SK-N-SH (cell line): ENCODE results near the gene DOK1. TPM values are rescaled to one million over a fixed set of nuclear protein-coding genes. Genes with fewer than 3 reads are reported as not detected.

Experiments
- CTCF ChIA-PET: fragments of 300-600, 350-600 bp; formaldehyde crosslinking; extraction: SDS; loops from one replicate; lab custom pipeline; 2021; lab: Yijun Ruan, JAX
- POLR2A ChIA-PET: fragments of 350-600 bp; sonication (Branson Sonifier 250); formaldehyde crosslinking; extraction: SDS; loops from one replicate; lab custom pipeline; 2020; ENCODE audit warnings: antibody characterized with exemption, inconsistent platforms; lab: Yijun Ruan, JAX
- DNase-seq: peaks from one replicate; pipeline ENCODE4 v3.0.0; 2012
- H2AFZ ChIP-seq: fragments of 200-600 bp; sonication (generic); 2 replicates; pipeline ENCODE4 v1.8.1; 2016; ENCODE audit warnings: antibody characterized with exemption, mild to moderate bottlenecking, low read depth
- H3F3A ChIP-seq: fragments of 200-600 bp; sonication (generic); replicated peaks from 2 replicates; pipeline ENCODE3; 2016; ENCODE audit warnings: antibody characterized with exemption, mild to moderate bottlenecking; ENCODE audit not compliant: insufficient read depth
- H3K27ac ChIP-seq, 2 experiments: fragments of 200-500 bp in 1 of 2; fragments of 200-600 bp in 1 of 2; sonication (Bioruptor generic) in 1 of 2; sonication (generic), shearing (Covaris generic) in 1 of 2; 2 replicates each; pipeline versions ENCODE4 v1.5.1 to v1.6.1; 2014 to 2016; ENCODE audit warnings: low read depth in 2 of 2, inconsistent platforms in 1 of 2, low read length in 1 of 2, mild to moderate bottlenecking in 1 of 2, mixed read lengths in 1 of 2
- H3K27me3 ChIP-seq: fragments of 200-600 bp; sonication (generic), shearing (Covaris generic); 2 replicates; pipeline ENCODE4 v1.6.1; 2016; ENCODE audit warnings: mixed run types; ENCODE audit not compliant: insufficient read depth
- H3K36me3 ChIP-seq, 2 experiments: fragments of 200-500 bp in 1 of 2; fragments of 200-600 bp in 1 of 2; sonication (Bioruptor generic) in 1 of 2; sonication (generic) in 1 of 2; replicated peaks in 1 of 2; 2 replicates each; pipeline versions ENCODE3 to v1.5.1; 2014 to 2016; ENCODE audit warnings: low read length in 1 of 2, mild to moderate bottlenecking in 1 of 2; ENCODE audit not compliant: insufficient read depth in 2 of 2, control insufficient read depth in 1 of 2
- H3K4me1 ChIP-seq, 2 experiments: fragments of 200-500 bp in 1 of 2; fragments of 200-600 bp in 1 of 2; sonication (Bioruptor generic) in 1 of 2; sonication (generic), shearing (Covaris generic) in 1 of 2; 2 replicates each; pipeline versions ENCODE4 v1.5.1 to v1.6.1; 2014 to 2016; ENCODE audit warnings: low read depth in 1 of 2, low read length in 1 of 2, mixed run types in 1 of 2; ENCODE audit not compliant: insufficient read depth in 2 of 2, control insufficient read depth in 1 of 2
- H3K4me2 ChIP-seq: fragments of 200-600 bp; sonication (generic), shearing (Covaris generic); 2 replicates; pipeline ENCODE4 v1.6.1; 2017; ENCODE audit warnings: mixed run types
- H3K4me3 ChIP-seq, 2 experiments: fragments of 200-500 bp in 1 of 2; fragments of 200-600 bp in 1 of 2; sonication (Bioruptor generic) in 1 of 2; sonication (generic), shearing (Covaris generic) in 1 of 2; 2 replicates each; pipeline versions ENCODE4 v1.5.1 to v1.8.1; 2014 to 2016; ENCODE audit warnings: low read depth in 2 of 2, inconsistent platforms in 1 of 2, low read length in 1 of 2, mild to moderate bottlenecking in 1 of 2, mixed read lengths in 1 of 2, moderate library complexity in 1 of 2
- H3K79me2 ChIP-seq: fragments of 200-600 bp; sonication (generic); 2 replicates; pipeline ENCODE4 v1.8.1; 2017; ENCODE audit warnings: mild to moderate bottlenecking; ENCODE audit not compliant: insufficient read depth
- H3K9ac ChIP-seq: fragments of 200-600 bp; sonication (generic); 2 replicates; pipeline ENCODE4 v1.6.1; 2017; ENCODE audit warnings: mixed run types
- H3K9me2 ChIP-seq: fragments of 200-600 bp; sonication (generic); 2 replicates; pipeline ENCODE4 v1.6.1; 2017; ENCODE audit warnings: mixed run types
- H3K9me3 ChIP-seq: fragments of 200-600 bp; sonication (generic); 2 replicates; pipeline ENCODE4 v1.6.1; 2017; ENCODE audit warnings: mixed run types, mild to moderate bottlenecking, moderate library complexity
- H4K20me1 ChIP-seq: fragments of 200-600 bp; sonication (generic); 2 replicates; pipeline ENCODE4 v1.6.1; 2017; ENCODE audit warnings: mild to moderate bottlenecking, mixed run types; ENCODE audit not compliant: insufficient read depth
- EP300 ChIP-seq, 2 experiments: IDR thresholded peaks; 2 replicates each; pipeline versions ENCODE4 v1.4.0 to v1.6.1; 2012; ENCODE audit warnings: borderline replicate concordance in 1 of 2, low read depth in 1 of 2, low read length in 1 of 2
- EZH2phosphoT487 ChIP-seq: fragments of 200-600 bp; sonication (generic); IDR thresholded peaks from 2 replicates; pipeline ENCODE4 v1.6.1; 2017; ENCODE audit warnings: low read depth, mixed run types, mild to moderate bottlenecking, antibody characterized with exemption, moderate library complexity, borderline replicate concordance
- GATA2 ChIP-seq: sonication (generic); formaldehyde crosslinking; IDR thresholded peaks from 2 replicates; pipeline ENCODE4 v1.5.0; 2020; ENCODE audit warnings: mild to moderate bottlenecking, missing genetic modification reagents
- IRF3 ChIP-seq: fragments of 150-350 bp; IDR thresholded peaks from 2 replicates; pipeline ENCODE4 v1.6.1; 2016; ENCODE audit warnings: mild to moderate bottlenecking, low read depth, low read length
- MAX ChIP-seq: IDR thresholded peaks from 2 replicates; pipeline ENCODE4 v1.4.0; 2012; ENCODE audit warnings: low read depth
- NRF1 ChIP-seq: IDR thresholded peaks from 2 replicates; pipeline ENCODE4 v1.6.1; 2012; ENCODE audit warnings: low read depth, mild to moderate bottlenecking, low read length
- POLR2AphosphoS5 ChIP-seq: IDR thresholded peaks from 2 replicates; pipeline ENCODE4 v1.6.1; 2012; ENCODE audit warnings: low read depth, low read length
- RAD21 ChIP-seq: IDR thresholded peaks from 2 replicates; pipeline ENCODE4 v1.6.1; 2012; ENCODE audit warnings: mild to moderate bottlenecking, low read length
- RCOR1 ChIP-seq: fragments of 150-350 bp; IDR thresholded peaks from 2 replicates; pipeline ENCODE4 v1.6.1; 2017; ENCODE audit warnings: antibody characterized with exemption, low read length
- RFX5 ChIP-seq: IDR thresholded peaks from 2 replicates; pipeline ENCODE4 v1.6.1; 2012; ENCODE audit warnings: mild to moderate bottlenecking, improper control_type of control experiment, low read length
- RXRA ChIP-seq: IDR thresholded peaks from 2 replicates; pipeline ENCODE4 v1.4.0; 2012; ENCODE audit warnings: low read depth, mild to moderate bottlenecking, borderline replicate concordance
- TAF1 ChIP-seq: IDR thresholded peaks from 2 replicates; pipeline ENCODE4 v1.6.1; 2012; ENCODE audit warnings: low read depth, mild to moderate bottlenecking, low read length, moderate library complexity, borderline replicate concordance
- TCF12 ChIP-seq: IDR thresholded peaks from 2 replicates; pipeline ENCODE4 v1.4.0; 2012
- WGBS: methylation state at CpG from one replicate; pipeline ENCODE4 v1.1.6; 2017; ENCODE audit warnings: low lambda C conversion rate; 5-methylcytosine and 5-hydroxymethylcytosine counted together
- polyA plus RNA-seq, 3 experiments: library from polyadenylated mRNA; depleted of rRNA; stranded (reverse); fragments of >200 nt; gene quantifications; 2 replicates each; pipeline ENCODE4 v1.2.3, GENCODE V29; 2012

DOK1 gene
- polyA plus RNA-seq, 1 of the 3 experiments (the other 2 are of a cell fraction) = 25.3 TPM

DNA sequence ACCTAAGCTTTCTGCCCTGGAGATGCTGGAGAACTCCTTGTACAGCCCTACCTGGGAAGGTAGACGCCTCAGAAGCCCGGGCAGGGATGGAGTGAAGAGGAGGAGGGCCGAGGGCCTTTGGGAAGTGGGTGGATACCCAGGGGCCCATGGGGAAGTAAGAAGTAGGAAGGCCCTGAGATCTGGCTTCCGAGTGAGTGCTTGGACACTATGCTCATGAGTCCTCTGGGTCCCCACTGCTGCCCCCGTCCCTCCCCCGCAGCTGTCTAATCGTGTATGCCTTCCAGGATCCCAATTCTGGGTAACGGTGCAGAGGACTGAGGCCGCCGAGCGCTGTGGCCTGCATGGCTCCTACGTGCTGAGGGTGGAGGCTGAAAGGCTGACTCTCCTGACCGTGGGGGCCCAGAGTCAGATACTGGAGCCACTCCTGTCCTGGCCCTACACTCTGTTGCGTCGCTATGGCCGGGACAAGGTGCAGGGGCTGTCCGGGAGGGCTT lies 1.1 kb downstream of the DOK1 start:
- peak overlapping the region; percentile 98 for H3K4me2 ChIP-seq
- 94% methylated on average over 15 of the region's 17 CpGs for WGBS
- H3K4me3 ChIP-seq = peak overlapping the region; percentile 86 to 91; a peak in 3 of 4 replicates
- POLR2A ChIA-PET = no interaction called here
- no peaks in the 10 kb centered on the region for H3K9me2 ChIP-seq
- H3K79me2 ChIP-seq = peaks cover 52% of the 10 kb centered on the region
- TF ChIP-seq RXRA (no peak), RCOR1 (no peak), MAX (no peak), RAD21 (no peak)
- H3K27ac ChIP-seq = no peak overlapping the region
- H3K9me3 ChIP-seq = no peaks in the 10 kb centered on the region
- no peaks in the 10 kb centered on the region for H3K27me3 ChIP-seq
- peaks cover 17 to 19% of the 10 kb centered on the region in 2 experiments for H3K36me3 ChIP-seq
- peak overlapping the region; percentile 91; the same call in 1 of the 2 replicates for H3K9ac ChIP-seq
- DNase-seq = no peak
- H3F3A ChIP-seq = peaks cover 20% of the 10 kb centered on the region
- CTCF ChIA-PET = interaction anchor here (1.2 to 1.3 kb wide), 2 partner anchors 9 to 32 kb away, joined by 5 to 8 read pairs; no protein-coding TSS in a partner anchor
- H4K20me1 ChIP-seq = no peaks in the 10 kb centered on the region
- peaks cover 5 to 27% of the 10 kb centered on the region in 2 experiments; a peak in 1 of 4 replicates for H3K4me1 ChIP-seq
- H2AFZ ChIP-seq = no peak overlapping the region

DNA sequence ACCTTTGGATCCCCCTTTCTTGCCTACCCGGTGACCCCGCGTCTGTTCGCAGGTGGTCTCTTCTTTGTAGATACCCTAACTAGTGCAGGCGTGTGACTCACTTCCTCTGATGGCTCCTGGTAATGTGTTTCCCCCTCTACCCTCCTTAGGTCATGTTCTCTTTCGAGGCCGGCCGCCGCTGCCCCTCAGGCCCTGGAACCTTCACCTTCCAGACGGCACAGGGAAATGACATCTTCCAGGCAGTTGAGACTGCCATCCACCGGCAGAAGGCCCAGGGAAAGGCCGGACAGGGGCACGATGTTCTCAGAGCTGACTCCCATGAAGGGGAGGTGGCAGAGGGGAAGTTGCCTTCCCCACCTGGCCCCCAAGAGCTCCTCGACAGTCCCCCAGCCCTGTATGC lies 1.6 kb downstream of the DOK1 start:
- ChIA-PET POLR2A (no interaction called here), CTCF (interaction anchor here (1.2 to 1.4 kb wide), 2 partner anchors 31 to 32 kb away, joined by 5 to 8 read pairs; no protein-coding TSS in a partner anchor)
- Histone ChIP-seq H3F3A (peaks cover 20% of the 10 kb centered on the region), H3K36me3 (peaks cover 17 to 19% of the 10 kb centered on the region in 2 experiments), H3K9me3 (no peaks in the 10 kb centered on the region), H4K20me1 (no peaks in the 10 kb centered on the region), H3K27ac (no peak overlapping the region), H3K9ac (no peak overlapping the region), H3K27me3 (no peaks in the 10 kb centered on the region), H3K4me3 (peak overlapping the region in 1 of 2 experiments; percentile 91; a peak in 1 of 4 replicates), H3K4me1 (peaks cover 5 to 28% of the 10 kb centered on the region in 2 experiments; a peak in 1 of 4 replicates), H3K79me2 (peaks cover 47% of the 10 kb centered on the region), H3K9me2 (no peaks in the 10 kb centered on the region), H3K4me2 (peak overlapping the region; percentile 98; the same call in 1 of the 2 replicates), H2AFZ (no peak overlapping the region)
- no peak for TF ChIP-seq TAF1
- no peak for TF ChIP-seq EZH2phosphoT487
- TF ChIP-seq RFX5 = no peak
- TF ChIP-seq IRF3 = no peak
- TF ChIP-seq MAX = no peak
- TF ChIP-seq NRF1 = no peak
- TF ChIP-seq POLR2AphosphoS5 = no peak
- TF ChIP-seq EP300 (IDR thresholded peaks at IDR 0.05; ENCODE audit: borderline replicate concordance in 1 of 2, low read depth in 1 of 2, low read length in 1 of 2) = no peak
- TF ChIP-seq GATA2 (CRISPR knock-in tag) = no peak
- no peak for TF ChIP-seq TCF12
- 97% methylated on average over 10 of the region's 14 CpGs for WGBS
- DNase-seq = no peak
